Ishikawa (cell line): ENCODE measurements around the gene RGS8.

Source experiments
- EGR1 ChIP-seq: IDR thresholded peaks from 2 replicates; pipeline ENCODE4 v1.6.1; 2012
- EP300 ChIP-seq: IDR thresholded peaks from 2 replicates; pipeline ENCODE4 v1.6.1; 2012; ENCODE audit warnings: borderline replicate concordance
- RAD21 ChIP-seq: IDR thresholded peaks from 2 replicates; pipeline ENCODE4 v1.6.1; 2012; ENCODE audit warnings: low read depth
- TAF1 ChIP-seq: IDR thresholded peaks from 2 replicates; pipeline ENCODE4 v1.6.1; 2012; ENCODE audit warnings: low read depth, mild to moderate bottlenecking
- TF ChIP-seq, protein P1 (sequence below): IDR thresholded peaks from 2 replicates; pipeline ENCODE4 v1.6.1; 2012; ENCODE audit warnings: low read depth, mild to moderate bottlenecking
- TF ChIP-seq, protein P2 (sequence below): IDR thresholded peaks from 2 replicates; pipeline ENCODE4 v1.6.1; 2012

DNA sequence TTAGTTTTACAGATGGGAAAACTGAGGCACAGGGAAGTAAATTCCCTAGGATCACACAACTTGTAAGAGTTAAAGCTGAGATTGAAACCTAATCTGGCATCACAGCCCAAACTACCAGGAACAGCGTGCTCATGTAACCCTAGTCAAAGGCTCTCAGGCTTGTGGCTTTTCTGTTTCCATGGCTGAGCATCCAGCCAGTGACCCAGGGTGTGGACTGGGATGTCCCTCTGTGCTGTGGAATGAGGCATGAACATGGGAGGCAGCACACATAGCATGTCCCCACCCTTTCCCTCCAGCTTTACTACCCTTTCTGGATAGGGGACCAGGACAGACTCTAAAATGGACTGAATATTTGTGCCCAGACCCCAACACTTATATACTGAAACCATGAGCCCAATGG, 45.1 kb downstream of the RGS8 start:
- TF ChIP-seq TAF1 (no peak), RAD21 (no peak), EP300 (no peak), EGR1 (no peak)
- TF ChIP-seq, protein P1, sequence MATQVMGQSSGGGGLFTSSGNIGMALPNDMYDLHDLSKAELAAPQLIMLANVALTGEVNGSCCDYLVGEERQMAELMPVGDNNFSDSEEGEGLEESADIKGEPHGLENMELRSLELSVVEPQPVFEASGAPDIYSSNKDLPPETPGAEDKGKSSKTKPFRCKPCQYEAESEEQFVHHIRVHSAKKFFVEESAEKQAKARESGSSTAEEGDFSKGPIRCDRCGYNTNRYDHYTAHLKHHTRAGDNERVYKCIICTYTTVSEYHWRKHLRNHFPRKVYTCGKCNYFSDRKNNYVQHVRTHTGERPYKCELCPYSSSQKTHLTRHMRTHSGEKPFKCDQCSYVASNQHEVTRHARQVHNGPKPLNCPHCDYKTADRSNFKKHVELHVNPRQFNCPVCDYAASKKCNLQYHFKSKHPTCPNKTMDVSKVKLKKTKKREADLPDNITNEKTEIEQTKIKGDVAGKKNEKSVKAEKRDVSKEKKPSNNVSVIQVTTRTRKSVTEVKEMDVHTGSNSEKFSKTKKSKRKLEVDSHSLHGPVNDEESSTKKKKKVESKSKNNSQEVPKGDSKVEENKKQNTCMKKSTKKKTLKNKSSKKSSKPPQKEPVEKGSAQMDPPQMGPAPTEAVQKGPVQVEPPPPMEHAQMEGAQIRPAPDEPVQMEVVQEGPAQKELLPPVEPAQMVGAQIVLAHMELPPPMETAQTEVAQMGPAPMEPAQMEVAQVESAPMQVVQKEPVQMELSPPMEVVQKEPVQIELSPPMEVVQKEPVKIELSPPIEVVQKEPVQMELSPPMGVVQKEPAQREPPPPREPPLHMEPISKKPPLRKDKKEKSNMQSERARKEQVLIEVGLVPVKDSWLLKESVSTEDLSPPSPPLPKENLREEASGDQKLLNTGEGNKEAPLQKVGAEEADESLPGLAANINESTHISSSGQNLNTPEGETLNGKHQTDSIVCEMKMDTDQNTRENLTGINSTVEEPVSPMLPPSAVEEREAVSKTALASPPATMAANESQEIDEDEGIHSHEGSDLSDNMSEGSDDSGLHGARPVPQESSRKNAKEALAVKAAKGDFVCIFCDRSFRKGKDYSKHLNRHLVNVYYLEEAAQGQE = no peak
- TF ChIP-seq, protein P2, sequence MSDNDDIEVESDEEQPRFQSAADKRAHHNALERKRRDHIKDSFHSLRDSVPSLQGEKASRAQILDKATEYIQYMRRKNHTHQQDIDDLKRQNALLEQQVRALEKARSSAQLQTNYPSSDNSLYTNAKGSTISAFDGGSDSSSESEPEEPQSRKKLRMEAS = no peak
